Upper lobe of left lung (tissue), 6 donors: ENCODE data around the gene CST7. TPM values are rescaled to one million over a fixed set of nuclear protein-coding genes. Genes with fewer than 3 reads are reported as not detected.
A peak's percentile ranks its signal among the peaks of the same experiment; 100 is the strongest.

ENCODE experiments used
- ATAC-seq, 2 donors: fragments of 200-7000 bp; cut with Tn5 transposase; one replicate each; pipeline ENCODE4 v1.9.1; 2022; ENCODE audit warnings: mild to moderate bottlenecking in 2 of 2, moderate library complexity in 2 of 2; ENCODE audit not compliant: low FRiP score in 2 of 2
- DNase-seq, 2 donors: peaks; one replicate each; pipeline ENCODE4 v3.0.0-alpha.2; 2019 to 2020
- H3K27ac ChIP-seq, 4 donors: fragments of 200-600 bp; sonication (generic); one replicate each; pipeline ENCODE4 v1.5.1; 2016 to 2019
- H3K27me3 ChIP-seq, 4 donors: fragments of 200-600 bp; sonication (generic); one replicate each; pipeline ENCODE4 v1.5.1; 2017 to 2019
- H3K36me3 ChIP-seq, 4 donors: fragments of 200-600 bp; sonication (generic); one replicate each; pipeline ENCODE4 v1.5.1; 2016 to 2019
- H3K4me1 ChIP-seq, 4 donors: fragments of 200-600 bp; sonication (generic); one replicate each; pipeline ENCODE4 v1.5.1; 2018 to 2019
- H3K4me3 ChIP-seq, 4 donors: fragments of 200-600 bp; sonication (generic); one replicate each; pipeline ENCODE4 v1.5.1; 2017 to 2019; ENCODE audit warnings: mild to moderate bottlenecking in 2 of 4, moderate library complexity in 1 of 4
- H3K9me3 ChIP-seq, 4 donors: fragments of 200-600 bp; sonication (generic); one replicate each; pipeline ENCODE4 v1.5.1; 2018 to 2019
- CTCF ChIP-seq, 6 experiments: fragments of 450-650 bp in 4 of 6; fragments of 200-600 bp in 2 of 6; sonication (generic) in 2 of 6; IDR thresholded peaks; one replicate each; pipeline ENCODE4 v1.5.1; 2016 to 2019; ENCODE audit warnings: antibody characterized with exemption in 6 of 6
- EP300 ChIP-seq, 4 donors: sonication (generic); formaldehyde crosslinking; IDR thresholded peaks; one replicate each; pipeline ENCODE4 v1.5.1; 2017; ENCODE audit warnings: antibody characterized with exemption in 4 of 4, control low read depth in 2 of 4
- POLR2A ChIP-seq, 4 donors: fragments of 450-650 bp; IDR thresholded peaks; one replicate each; pipeline ENCODE4 v1.5.1; 2016 to 2017; ENCODE audit warnings: antibody characterized with exemption in 4 of 4, mild to moderate bottlenecking in 2 of 4
- POLR2AphosphoS5 ChIP-seq, 2 donors: sonication (generic); formaldehyde crosslinking; IDR thresholded peaks; one replicate each; pipeline ENCODE4 v1.5.1; 2017; ENCODE audit warnings: antibody characterized with exemption in 2 of 2
- WGBS, 2 donors: methylation state at CpG; one replicate each; pipeline ENCODE4 v1.1.5; 2017 to 2018; 5-methylcytosine and 5-hydroxymethylcytosine counted together
- total RNA-seq, 6 donors: library from RNA; depleted of rRNA in 4 of 6; stranded (reverse); fragments of >200 nt in 4 of 6; gene quantifications; one replicate each; pipeline versions ENCODE4 v1.1.0 to v1.2.1, GENCODE V29; 2016 to 2021
- donor health status: DM: no; HTN: no; CAD: no; lungs with moderate emphysema.
- donor health status: DM: no; HTN: yes; CAD: no; lungs with severe emphysema.

CST7 gene
- total RNA-seq, 6 donors from 2014 or later = 13.7 to 28.3 (median 15.4) TPM; not detected in 1

DNA sequence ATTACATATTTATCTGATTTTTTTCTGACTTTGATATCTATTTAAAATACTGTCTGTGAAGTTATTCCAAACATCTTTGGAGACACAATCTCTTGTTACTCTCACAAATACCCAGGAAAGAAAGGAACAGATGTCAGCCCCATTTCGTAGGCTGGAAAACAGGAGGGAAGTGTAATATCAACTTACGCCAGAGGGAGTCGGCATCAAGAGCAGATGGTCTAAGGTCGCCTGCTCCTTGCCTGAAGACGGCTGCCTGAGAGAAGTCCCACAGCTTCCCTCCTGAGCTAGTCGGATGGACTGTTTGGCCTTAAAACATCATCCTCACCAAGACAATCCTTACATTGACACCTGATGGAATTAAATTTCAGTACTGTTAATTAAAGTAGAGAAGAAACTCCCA is 13.4 kb downstream of the CST7 start:
- Histone ChIP-seq H3K36me3 (peaks cover 24 to 98% (median 78%) of the 10 kb centered on the region in 4 donors), H3K27me3 (no peaks in the 10 kb centered on the region), H3K4me1 (no peaks in the 10 kb centered on the region), H3K27ac (peak overlapping the region in 1 of 4 donors; percentile 68), H3K9me3 (no peaks in the 10 kb centered on the region), H3K4me3 (no peak overlapping the region)
- ATAC-seq (no peak), DNase-seq (no peak)
- WGBS, 2 donors = 83 to 87% methylated on average over 6 of the region's 6 CpGs
- TF ChIP-seq POLR2A (IDR thresholded peaks at IDR 0.05) = no peak
- TF ChIP-seq EP300 (IDR thresholded peaks at IDR 0.05) = no peak

DNA sequence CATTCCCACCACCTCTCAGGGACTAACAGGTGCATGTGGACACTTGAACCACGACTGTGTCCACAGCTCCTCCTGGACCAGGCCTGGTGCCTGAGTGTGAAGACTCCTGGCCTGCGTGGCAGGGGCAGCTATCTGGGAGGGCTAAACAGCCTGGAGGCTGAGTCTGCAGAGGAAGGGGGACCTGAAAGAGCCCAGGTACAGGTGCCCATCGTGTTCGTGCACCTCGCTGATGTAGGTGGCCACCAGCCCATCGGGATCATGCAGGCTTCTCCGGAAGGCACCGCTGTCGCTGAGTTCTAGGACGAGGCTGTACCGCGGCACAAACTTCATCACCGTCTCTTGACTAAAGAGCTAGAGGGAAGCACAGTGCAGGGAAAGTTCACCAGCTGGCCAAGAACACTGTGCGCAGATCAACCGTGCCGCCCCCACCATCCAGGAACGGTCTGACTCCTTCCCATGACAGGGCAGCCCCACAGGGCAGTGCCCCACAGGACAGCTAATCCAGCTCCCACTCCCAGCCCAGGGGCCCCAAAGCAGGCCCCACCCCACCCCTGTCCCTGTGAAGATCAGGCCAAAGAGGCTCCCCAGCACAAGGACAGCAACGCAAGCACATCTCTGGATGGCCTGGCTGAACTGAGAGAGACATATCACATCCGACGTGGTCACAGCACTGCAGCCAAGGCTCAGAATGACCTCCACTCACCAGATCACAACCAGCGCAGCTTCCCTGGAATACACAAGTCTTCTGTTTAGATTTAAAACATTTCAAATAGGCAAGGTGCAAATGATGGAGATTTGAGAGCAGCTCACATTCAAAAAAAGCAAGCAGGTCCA is 14.8 kb downstream of the CST7 start:
- Histone ChIP-seq H3K4me1 (no peaks in the 10 kb centered on the region), H3K9me3 (no peaks in the 10 kb centered on the region), H3K4me3 (no peak overlapping the region), H3K27me3 (no peaks in the 10 kb centered on the region), H3K36me3 (peaks cover 24 to 99% (median 80%) of the 10 kb centered on the region in 4 donors), H3K27ac (no peak overlapping the region)
- TF ChIP-seq POLR2AphosphoS5 (IDR thresholded peaks at IDR 0.05) (no peak), POLR2A (IDR thresholded peaks at IDR 0.05) (no peak), CTCF (IDR thresholded peaks at IDR 0.05) (no peak), EP300 (IDR thresholded peaks at IDR 0.05) (no peak)
- 94 to 96% methylated on average over 16 to 18 of the region's 21 CpGs for WGBS, 2 donors
- DNase-seq (no peak), ATAC-seq (no peak)

DNA sequence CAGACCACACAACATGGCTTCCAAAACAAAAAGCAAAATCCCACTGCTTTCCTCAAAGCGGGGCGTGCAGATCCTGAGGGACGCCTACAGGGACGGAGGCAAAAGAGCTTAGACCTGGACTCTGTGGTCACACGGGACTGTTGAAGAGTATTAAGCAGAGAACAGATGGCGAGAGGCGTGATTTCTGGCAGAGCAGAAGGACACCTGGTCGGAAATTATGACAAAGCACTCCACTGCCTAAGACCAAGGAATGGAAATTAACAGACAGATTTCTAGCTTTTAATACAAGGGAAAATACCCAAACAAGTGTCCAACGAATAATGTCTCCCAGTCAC is 15.4 kb downstream of the CST7 start:
- ATAC-seq (no peak), DNase-seq (no peak)

DNA sequence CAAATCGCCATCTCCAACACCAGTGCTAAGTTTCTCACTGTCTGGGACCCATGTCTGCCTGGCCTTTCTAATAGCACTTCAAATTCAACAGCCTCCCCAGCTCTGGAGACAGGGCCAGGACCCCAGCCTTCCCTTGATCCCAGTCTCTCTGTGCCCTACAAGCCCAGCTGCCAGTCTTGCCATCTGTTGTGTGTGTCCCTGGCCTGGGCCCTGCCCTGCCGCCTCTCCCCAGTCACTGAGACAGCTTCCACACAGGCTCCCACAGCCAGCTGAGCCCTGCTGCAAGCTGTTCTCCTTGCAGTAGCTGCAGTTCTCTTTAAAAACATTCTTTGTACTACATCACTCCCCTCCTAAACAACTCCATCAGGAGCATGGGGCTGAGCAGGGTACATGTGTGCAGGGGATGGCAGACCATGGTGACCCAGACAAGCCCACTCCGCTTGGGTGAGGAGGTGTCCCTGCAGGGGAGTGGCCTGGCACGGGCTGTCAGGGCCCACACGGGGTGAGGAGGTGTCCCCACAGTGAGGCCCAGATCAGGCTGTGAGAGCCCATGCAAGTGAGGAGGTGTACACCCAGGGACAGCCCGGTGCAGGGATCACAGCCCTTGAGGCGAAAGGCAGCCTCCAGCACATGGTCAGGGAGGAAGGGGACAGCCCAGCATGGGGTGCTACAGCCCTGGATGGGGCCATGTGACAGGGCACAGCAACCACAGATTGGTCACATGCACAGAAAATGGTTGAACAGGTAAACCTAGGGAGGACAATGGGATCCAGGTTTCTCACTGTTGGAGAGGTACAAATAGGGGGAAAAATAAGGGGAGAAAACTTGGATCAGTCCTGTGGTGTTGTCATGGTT is 16.2 kb downstream of the CST7 start:
- H3K36me3 ChIP-seq = peaks cover 24 to 99% (median 81%) of the 10 kb centered on the region in 4 donors
- no peak overlapping the region for H3K4me3 ChIP-seq
- H3K9me3 ChIP-seq = no peaks in the 10 kb centered on the region
- whole genome bisulfite sequencing, 2 donors = 92 to 96% methylated on average over 7 of the region's 7 CpGs
- no peak for TF ChIP-seq POLR2A (IDR thresholded peaks at IDR 0.05)
- no peak for TF ChIP-seq POLR2AphosphoS5 (IDR thresholded peaks at IDR 0.05)
- H3K4me1 ChIP-seq = no peaks in the 10 kb centered on the region
- H3K27ac ChIP-seq = no peak overlapping the region
- ATAC-seq (peak in 1 of 2 donors; percentile 5), DNase-seq (no peak)
- no peaks in the 10 kb centered on the region for H3K27me3 ChIP-seq

More for the DNA sequence above, 15.4 kb downstream of the CST7 start:
- Histone ChIP-seq H3K36me3 (peaks cover 24 to 99% (median 81%) of the 10 kb centered on the region in 4 donors), H3K27me3 (no peaks in the 10 kb centered on the region), H3K9me3 (no peaks in the 10 kb centered on the region), H3K27ac (no peak overlapping the region), H3K4me1 (no peaks in the 10 kb centered on the region), H3K4me3 (no peak overlapping the region)
- TF ChIP-seq CTCF (IDR thresholded peaks at IDR 0.05) (no peak), EP300 (IDR thresholded peaks at IDR 0.05) (no peak), POLR2A (IDR thresholded peaks at IDR 0.05) (no peak), POLR2AphosphoS5 (IDR thresholded peaks at IDR 0.05) (no peak)
- 91 to 96% methylated on average over 9 of the region's 9 CpGs for WGBS, 2 donors

DNA sequence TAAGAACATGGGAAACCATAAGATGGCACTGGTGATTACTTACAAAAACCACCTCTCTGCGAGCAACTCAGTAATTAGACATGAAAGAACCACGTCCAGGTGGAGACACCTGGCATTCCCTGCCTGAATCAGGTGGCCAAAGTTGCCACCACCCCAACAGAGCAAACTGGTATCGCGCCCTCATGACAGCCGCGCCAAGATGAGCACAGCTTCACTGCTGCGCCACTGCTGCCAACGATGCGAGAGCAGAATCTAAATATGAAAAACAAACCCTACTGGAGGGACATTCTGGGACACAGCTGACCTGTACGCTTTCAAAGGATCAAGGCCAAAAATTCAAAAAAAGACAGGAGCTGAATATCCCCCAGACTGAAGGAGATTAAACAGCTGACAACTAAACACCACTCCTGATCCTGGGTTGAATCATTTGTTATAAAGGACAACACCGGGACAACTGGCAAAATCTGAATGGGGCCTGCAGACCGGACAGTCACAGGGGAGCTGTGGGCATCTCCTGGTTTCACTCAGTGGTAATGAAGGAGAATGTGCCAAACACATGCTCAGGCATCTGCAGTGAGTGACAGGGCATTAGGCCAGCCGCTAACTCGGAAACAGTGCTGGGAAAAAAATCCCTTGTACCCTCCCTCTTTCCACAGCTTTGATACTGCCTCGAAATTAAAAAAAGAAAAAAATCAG is 17.4 kb downstream of the CST7 start:
- no peaks in the 10 kb centered on the region for H3K27me3 ChIP-seq
- H3K9me3 ChIP-seq = no peaks in the 10 kb centered on the region
- DNase-seq (no peak), ATAC-seq (no peak)
- peaks cover 24 to 99% (median 82%) of the 10 kb centered on the region in 4 donors for H3K36me3 ChIP-seq
- H3K4me1 ChIP-seq = no peaks in the 10 kb centered on the region
- TF ChIP-seq EP300 (IDR thresholded peaks at IDR 0.05) = no peak
- no peak for TF ChIP-seq CTCF (IDR thresholded peaks at IDR 0.05)
- TF ChIP-seq POLR2A (IDR thresholded peaks at IDR 0.05) = no peak
- WGBS, 2 donors = 93 to 95% methylated on average over 15 of the region's 15 CpGs
- H3K4me3 ChIP-seq = no peak overlapping the region
- H3K27ac ChIP-seq = no peak overlapping the region
